PC-9 (cell line): ENCODE measurements around the gene ARHGAP40.

Experiments used
- EZH2 ChIP-seq: fragments of 200-600 bp; sonication (generic); IDR thresholded peaks from 2 replicates; pipeline ENCODE4 v1.8.0; 2017; ENCODE audit warnings: antibody characterized with exemption, low read depth
- TF ChIP-seq, protein P1 (sequence below): fragments of 200-600 bp; sonication (generic); conservative IDR thresholded peaks from 2 replicates; pipeline ENCODE4 v1.6.1; 2017; ENCODE audit warnings: mixed run types, antibody characterized with exemption, mild to moderate bottlenecking, moderate library complexity

DNA sequence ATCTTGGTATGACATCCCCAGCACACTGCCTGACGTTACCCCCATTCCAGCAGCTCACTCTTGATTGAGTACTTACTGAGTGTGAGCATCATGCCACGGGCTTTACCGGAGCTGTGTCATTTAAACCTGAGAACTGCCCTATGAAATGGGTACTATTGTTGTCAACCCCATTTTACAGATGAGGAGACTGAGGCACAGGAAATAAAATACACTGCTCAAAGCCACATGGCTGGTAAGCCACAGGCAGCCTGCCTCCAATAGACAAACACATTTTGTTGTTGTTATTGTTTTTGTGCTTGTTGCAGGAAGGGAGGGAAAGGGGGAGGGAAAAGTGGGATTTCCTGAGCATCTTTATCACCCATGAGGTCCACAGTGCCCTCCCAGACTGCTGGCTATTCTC is 69.2 kb downstream of the ARHGAP40 start:
- TF ChIP-seq, protein P1, sequence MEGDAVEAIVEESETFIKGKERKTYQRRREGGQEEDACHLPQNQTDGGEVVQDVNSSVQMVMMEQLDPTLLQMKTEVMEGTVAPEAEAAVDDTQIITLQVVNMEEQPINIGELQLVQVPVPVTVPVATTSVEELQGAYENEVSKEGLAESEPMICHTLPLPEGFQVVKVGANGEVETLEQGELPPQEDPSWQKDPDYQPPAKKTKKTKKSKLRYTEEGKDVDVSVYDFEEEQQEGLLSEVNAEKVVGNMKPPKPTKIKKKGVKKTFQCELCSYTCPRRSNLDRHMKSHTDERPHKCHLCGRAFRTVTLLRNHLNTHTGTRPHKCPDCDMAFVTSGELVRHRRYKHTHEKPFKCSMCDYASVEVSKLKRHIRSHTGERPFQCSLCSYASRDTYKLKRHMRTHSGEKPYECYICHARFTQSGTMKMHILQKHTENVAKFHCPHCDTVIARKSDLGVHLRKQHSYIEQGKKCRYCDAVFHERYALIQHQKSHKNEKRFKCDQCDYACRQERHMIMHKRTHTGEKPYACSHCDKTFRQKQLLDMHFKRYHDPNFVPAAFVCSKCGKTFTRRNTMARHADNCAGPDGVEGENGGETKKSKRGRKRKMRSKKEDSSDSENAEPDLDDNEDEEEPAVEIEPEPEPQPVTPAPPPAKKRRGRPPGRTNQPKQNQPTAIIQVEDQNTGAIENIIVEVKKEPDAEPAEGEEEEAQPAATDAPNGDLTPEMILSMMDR, result no peak
- no peak for TF ChIP-seq EZH2
